OCI-M2 (cell line): Measurements from ENCODE around the gene STK25.
"Not testable (repeated sequence)": the region's sequence is repeated elsewhere in the genome, so short reads cannot be mapped to it uniquely, and the experiment has no call there.

Source experiments
- DNase-seq: peaks from one replicate; lab custom pipeline; 2025; ENCODE audit not compliant: unreplicated experiment; lab: John Stamatoyannopoulos, UW

STK25 gene

GRCh38 chr2:241540401-241540770, 32.0 kb upstream of the STK25 start:
- DNase-seq = no peak

- no peak for DNase-seq
Observed at GRCh38 chr2:241539616-241540374, 31.4 kb upstream of the STK25 start.

- no peak for DNase-seq
Observed at GRCh38 chr2:241538838-241539615, 30.6 kb upstream of the STK25 start.

- no peak for DNase-seq
Observed at GRCh38 chr2:241535871-241536655, 27.7 kb upstream of the STK25 start.

- DNase-seq = no peak
Observed at GRCh38 chr2:241534701-241535375, 26.5 kb upstream of the STK25 start.

- no peak for DNase-seq
Observed at GRCh38 chr2:241534293-241534692, 25.9 kb upstream of the STK25 start.

GRCh38 chr2:241532733-241533601, 24.6 kb upstream of the STK25 start:
- DNase-seq = no peak

- no peak for DNase-seq
Observed at GRCh38 chr2:241532168-241532567, 23.8 kb upstream of the STK25 start.

- DNase-seq = no peak
Observed at GRCh38 chr2:241531161-241531722, 22.9 kb upstream of the STK25 start.

GRCh38 chr2:241530571-241530970, 22.2 kb upstream of the STK25 start:
- DNase-seq = no peak

- not testable (repeated sequence) for DNase-seq
Observed at GRCh38 chr2:241525818-241526780, 17.7 kb upstream of the STK25 start.

GRCh38 chr2:241522477-241522876, 14.1 kb upstream of the STK25 start:
- no peak for DNase-seq

GRCh38 chr2:241519669-241520068, 11.3 kb upstream of the STK25 start:
- DNase-seq = no peak

- no peak for DNase-seq
Observed at GRCh38 chr2:241517297-241517696, 8.9 kb upstream of the STK25 start.

- DNase-seq = no peak
Observed at GRCh38 chr2:241516520-241516965, 8.2 kb upstream of the STK25 start.

GRCh38 chr2:241514986-241515737, 6.8 kb upstream of the STK25 start:
- no peak for DNase-seq

GRCh38 chr2:241514553-241514952, 6.2 kb upstream of the STK25 start:
- no peak for DNase-seq
